ENCODE results near the gene LTB4R. TPM values are rescaled to one million over a fixed set of nuclear protein-coding genes. Genes with fewer than 3 reads are reported as not detected.

LTB4R gene
- polyA plus RNA-seq, 1 donor from 2014 or later = 4.3 TPM

DNA sequence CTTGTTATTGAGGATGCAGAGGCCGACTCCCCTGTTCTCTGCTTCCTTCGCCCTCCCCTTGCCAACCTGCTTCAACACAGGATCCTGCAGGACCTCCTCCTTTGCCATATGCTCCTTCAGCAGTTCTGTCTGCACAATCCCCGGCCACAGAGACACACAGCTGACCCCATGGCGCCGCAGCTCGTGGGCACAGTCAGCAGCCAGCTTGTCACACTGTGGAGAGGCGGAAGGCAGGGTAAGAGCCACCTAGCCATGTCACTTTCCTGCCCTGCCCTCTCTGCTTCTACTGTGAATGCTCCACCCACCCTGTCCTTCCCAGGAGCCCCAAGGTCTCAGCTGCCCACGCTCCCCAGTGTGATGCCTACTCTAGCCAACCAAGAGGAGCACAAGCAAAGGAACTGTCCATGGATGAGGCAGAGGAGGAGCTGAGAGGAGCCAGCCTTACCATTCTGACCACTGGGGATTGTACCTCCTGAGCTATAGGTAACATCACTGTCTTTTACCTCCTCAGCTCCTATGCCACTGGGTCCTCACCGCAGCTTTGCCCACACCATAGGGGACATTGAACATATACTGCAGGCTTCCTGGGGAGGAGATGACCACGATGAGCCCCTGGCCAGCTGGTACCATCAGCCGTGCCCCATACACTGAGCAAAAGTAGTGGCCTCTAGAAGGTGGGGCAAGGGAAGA, 19.0 kb upstream of the LTB4R start:
- Histone ChIP-seq H3K27ac (ENCODE audit: low read length) (no peak overlapping the region), H3F3A (ENCODE audit: insufficient read depth, low read length, poor library complexity, severe bottlenecking) (no peaks in the 10 kb centered on the region), H2AFZ (ENCODE audit: low read depth, low read length) (no peak overlapping the region), H3K4me3 (ENCODE audit: low read length) (no peak overlapping the region), H4K20me1 (ENCODE audit: insufficient read depth) (no peaks in the 10 kb centered on the region), H3K36me3 (ENCODE audit: insufficient read depth, low read length) (no peaks in the 10 kb centered on the region), H3K79me2 (replicated peaks; ENCODE audit: insufficient read depth, low read length) (no peaks in the 10 kb centered on the region), H3K9ac (ENCODE audit: low read length) (no peak overlapping the region), H3K9me2 (ENCODE audit: insufficient read depth, low read length) (no peaks in the 10 kb centered on the region), H3K4me2 (ENCODE audit: low read length) (no peak overlapping the region), H3K27me3 (ENCODE audit: insufficient read depth, low read depth, low read length) (no peaks in the 10 kb centered on the region), H3K9me3 (ENCODE audit: low read length) (no peaks in the 10 kb centered on the region)
- TF ChIP-seq REST (IDR thresholded peaks at IDR 0.05; ENCODE audit: borderline replicate concordance) (no peak), MXI1 (conservative IDR thresholded peaks at IDR 0.05; ENCODE audit: poor library complexity, severe bottlenecking) (no peak), TAF1 (IDR thresholded peaks at IDR 0.05; ENCODE audit: low read depth) (no peak), CTCF (IDR thresholded peaks at IDR 0.05; ENCODE audit: poor library complexity, severe bottlenecking) (no peak), POLR2AphosphoS5 (IDR thresholded peaks at IDR 0.05) (no peak), SMC3 (conservative IDR thresholded peaks at IDR 0.05; ENCODE audit: poor library complexity) (no peak)

DNA sequence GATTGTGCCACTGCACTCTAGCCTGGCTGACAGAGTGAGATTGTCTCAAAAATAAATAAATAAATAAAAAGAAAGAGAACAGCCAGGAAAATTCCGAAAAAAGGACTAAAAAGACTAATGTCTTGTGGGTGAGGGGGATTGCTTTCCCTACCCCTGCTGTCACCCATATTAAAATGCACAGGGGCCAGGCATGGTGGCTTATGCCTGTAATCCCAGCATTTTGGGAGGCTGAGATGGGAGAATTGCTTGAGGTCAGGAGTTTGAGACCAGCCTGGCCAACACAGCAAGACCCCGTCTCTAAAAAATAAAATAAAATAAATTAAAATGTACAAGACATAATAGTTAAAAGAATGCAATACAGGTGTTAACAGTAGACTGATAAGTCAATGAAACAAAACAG, 17.8 kb upstream of the LTB4R start:
- H3K36me3 ChIP-seq (ENCODE audit: insufficient read depth, low read length) = no peaks in the 10 kb centered on the region
- H3K9ac ChIP-seq (ENCODE audit: low read length) = no peak overlapping the region
- no peaks in the 10 kb centered on the region for H3K9me3 ChIP-seq (ENCODE audit: low read length)
- no peak overlapping the region for H2AFZ ChIP-seq (ENCODE audit: low read depth, low read length)
- H4K20me1 ChIP-seq (ENCODE audit: insufficient read depth) = no peaks in the 10 kb centered on the region
- H3K79me2 ChIP-seq (replicated peaks; ENCODE audit: insufficient read depth, low read length) = no peaks in the 10 kb centered on the region
- H3F3A ChIP-seq (ENCODE audit: insufficient read depth, low read length, poor library complexity, severe bottlenecking) = no peaks in the 10 kb centered on the region
- H3K4me2 ChIP-seq (ENCODE audit: low read length) = no peak overlapping the region
- TF ChIP-seq SMC3 (conservative IDR thresholded peaks at IDR 0.05; ENCODE audit: poor library complexity) (no peak), POLR2AphosphoS5 (IDR thresholded peaks at IDR 0.05) (no peak), REST (IDR thresholded peaks at IDR 0.05; ENCODE audit: borderline replicate concordance) (no peak), CTCF (IDR thresholded peaks at IDR 0.05; ENCODE audit: poor library complexity, severe bottlenecking) (no peak), RAD21 (conservative IDR thresholded peaks at IDR 0.05) (no peak), TAF1 (IDR thresholded peaks at IDR 0.05; ENCODE audit: low read depth) (no peak), EP300 (conservative IDR thresholded peaks at IDR 0.05; ENCODE audit: poor library complexity, severe bottlenecking) (no peak), MXI1 (conservative IDR thresholded peaks at IDR 0.05; ENCODE audit: poor library complexity, severe bottlenecking) (no peak), EZH2 (IDR thresholded peaks at IDR 0.05; ENCODE audit: borderline replicate concordance, insufficient read depth, low read length, poor library complexity, severe bottlenecking) (no peak)
- no peaks in the 10 kb centered on the region for H3K27me3 ChIP-seq (ENCODE audit: insufficient read depth, low read depth, low read length)
- no peaks in the 10 kb centered on the region for H3K9me2 ChIP-seq (ENCODE audit: insufficient read depth, low read length)
- H3K27ac ChIP-seq (ENCODE audit: low read length) = no peak overlapping the region
- H3K4me3 ChIP-seq (ENCODE audit: low read length) = no peak overlapping the region
